HL-60 (cell line): Measurements from ENCODE around the gene PXDN.

Experiments
- DNase-seq, 2 experiments: peaks; one replicate each; pipeline ENCODE4 v3.0.0-alpha.2; 2010 to 2020; ENCODE audit warnings: low read depth in 1 of 2, low spot score in 1 of 2
- H3K27ac ChIP-seq: fragments of 250-450 bp; sonication (Bioruptor Pico); replicated peaks from 2 replicates; pipeline ENCODE4 v1.5.1; 2020; ENCODE audit warnings: mild to moderate bottlenecking, moderate library complexity
- H3K27me3 ChIP-seq: fragments of 250-450 bp; sonication (Bioruptor Pico); 2 replicates; pipeline ENCODE4 v1.5.1; 2021; ENCODE audit warnings: mild to moderate bottlenecking, moderate library complexity; ENCODE audit not compliant: insufficient read depth, poor library complexity, severe bottlenecking
- H3K4me3 ChIP-seq: replicated peaks from 2 replicates; pipeline ENCODE4 v1.5.1; 2011; ENCODE audit warnings: mild to moderate bottlenecking, control low read depth, low read length; ENCODE audit not compliant: insufficient read depth
- CTCF ChIP-seq: IDR thresholded peaks from one replicate; pipeline ENCODE4 v1.5.1; 2011; ENCODE audit warnings: low read length, control low read depth, inconsistent platforms; ENCODE audit not compliant: insufficient read depth
- GABPA ChIP-seq: IDR thresholded peaks from 2 replicates; pipeline ENCODE4 v1.6.1; 2012; ENCODE audit warnings: low read depth
- POLR2AphosphoS5 ChIP-seq: IDR thresholded peaks from 2 replicates; pipeline ENCODE4 v1.6.1; 2012; ENCODE audit warnings: low read depth
- REST ChIP-seq: IDR thresholded peaks from 2 replicates; pipeline ENCODE4 v1.6.1; 2012; ENCODE audit warnings: low read depth; ENCODE audit not compliant: insufficient replicate concordance
- SPI1 ChIP-seq: IDR thresholded peaks from 2 replicates; pipeline ENCODE4 v1.6.1; 2012; ENCODE audit warnings: low read depth, mild to moderate bottlenecking, borderline replicate concordance

PXDN gene

GRCh38 chr2:1609040-1609439, 135.3 kb downstream of the PXDN start:
- no peak overlapping the region for H3K27ac ChIP-seq
- TF ChIP-seq REST (no peak), CTCF (no peak), GABPA (no peak), POLR2AphosphoS5 (no peak), SPI1 (no peak)
- no peak for DNase-seq
- H3K4me3 ChIP-seq = no peak overlapping the region
- no peaks in the 10 kb centered on the region for H3K27me3 ChIP-seq

- no peak for DNase-seq
- H3K27me3 ChIP-seq = no peaks in the 10 kb centered on the region
- TF ChIP-seq SPI1 (no peak), GABPA (no peak), POLR2AphosphoS5 (no peak), REST (no peak), CTCF (no peak)
- no peak overlapping the region for H3K4me3 ChIP-seq
- no peak overlapping the region for H3K27ac ChIP-seq
Measured at GRCh38 chr2:1607971-1608688, 136.2 kb downstream of the PXDN start.

- Histone ChIP-seq H3K27ac (no peak overlapping the region), H3K27me3 (no peaks in the 10 kb centered on the region), H3K4me3 (no peak overlapping the region)
- TF ChIP-seq SPI1 = no peak
- no peak for TF ChIP-seq CTCF
- no peak for TF ChIP-seq POLR2AphosphoS5
- TF ChIP-seq REST = no peak
- TF ChIP-seq GABPA = no peak
- no peak for DNase-seq
Measured at GRCh38 chr2:1607236-1607920, 136.9 kb downstream of the PXDN start.
